ENCODE results near the gene TRAF3IP3.
A peak's percentile ranks its signal among the peaks of the same experiment; 100 is the strongest.

Gene TRAF3IP3

GRCh38 chr1:209803568-209803967 is 47.7 kb downstream of the TRAF3IP3 start:
- DNase-seq, result peak; percentile 21

DNA sequence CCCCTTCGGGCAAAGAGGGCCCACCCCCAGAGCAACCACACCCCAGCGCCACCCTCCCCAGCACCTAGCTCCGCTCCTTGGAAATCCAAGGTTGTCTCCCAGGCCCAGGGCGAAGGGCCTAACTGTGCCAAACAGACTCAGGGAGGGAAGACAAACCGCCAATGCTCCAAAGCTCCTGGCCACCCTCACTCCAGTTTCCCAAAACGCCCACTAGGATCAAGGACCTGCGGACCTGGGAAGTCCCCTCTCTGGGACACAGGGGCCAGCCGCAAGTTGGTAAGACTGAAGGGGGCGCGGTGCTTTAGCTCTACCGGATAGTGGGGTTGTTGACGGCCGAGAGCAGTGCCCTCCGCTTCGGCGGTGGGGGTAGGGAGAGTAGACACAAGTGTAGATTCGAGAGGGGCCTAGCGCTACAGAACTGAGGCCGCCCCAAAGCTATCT is 49.5 kb downstream of the TRAF3IP3 start:
- no peak for DNase-seq

- DNase-seq, result peak; percentile 94
Observed at GRCh38 chr1:209805875-209806760, 50.3 kb downstream of the TRAF3IP3 start, which contains the start of gene IRF6. IRF6 (minus strand) TSS chr1:209806142; CDS start chr1:209801413, 4,729 bp downstream.

GRCh38 chr1:209807509-209807908 is 51.7 kb downstream of the TRAF3IP3 start:
- DNase-seq, result no peak

- DNase-seq, result peak; percentile 92
Observed at GRCh38 chr1:209808059-209808581, 52.3 kb downstream of the TRAF3IP3 start.

- no peak for DNase-seq
Observed at GRCh38 chr1:209809611-209810010, 53.8 kb downstream of the TRAF3IP3 start.

- no peak for DNase-seq
Observed at GRCh38 chr1:209810783-209811182, 54.9 kb downstream of the TRAF3IP3 start.

- no peak for DNase-seq
Observed at GRCh38 chr1:209813902-209814301, 58.0 kb downstream of the TRAF3IP3 start.

DNA sequence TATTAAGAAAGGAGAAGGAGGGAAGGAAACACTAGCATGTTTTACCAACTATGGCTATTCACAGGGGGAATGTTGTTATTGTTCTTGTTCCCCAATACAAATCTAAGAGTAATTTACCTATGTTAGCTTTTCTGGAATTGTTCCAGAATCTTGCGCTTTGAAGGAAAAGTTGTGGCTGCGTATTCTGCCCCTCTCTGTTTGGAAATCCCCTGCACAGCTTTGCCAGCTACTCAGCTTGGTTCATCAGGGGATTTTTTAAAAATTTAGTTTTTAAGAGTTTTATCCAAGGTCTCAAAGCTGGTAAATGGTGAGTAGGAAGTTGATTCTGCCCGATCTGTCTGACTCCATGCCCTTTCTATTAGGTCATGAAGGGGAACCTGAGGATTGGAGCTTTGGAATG is 59.6 kb downstream of the TRAF3IP3 start:
- no peak for DNase-seq

GRCh38 chr1:209815931-209816341 is 60.1 kb downstream of the TRAF3IP3 start:
- peak; percentile 50 for DNase-seq

GRCh38 chr1:209816923-209817322 is 61.1 kb downstream of the TRAF3IP3 start:
- no peak for DNase-seq

- no peak for DNase-seq
Observed at GRCh38 chr1:209817691-209818090, 61.8 kb downstream of the TRAF3IP3 start.

DNA sequence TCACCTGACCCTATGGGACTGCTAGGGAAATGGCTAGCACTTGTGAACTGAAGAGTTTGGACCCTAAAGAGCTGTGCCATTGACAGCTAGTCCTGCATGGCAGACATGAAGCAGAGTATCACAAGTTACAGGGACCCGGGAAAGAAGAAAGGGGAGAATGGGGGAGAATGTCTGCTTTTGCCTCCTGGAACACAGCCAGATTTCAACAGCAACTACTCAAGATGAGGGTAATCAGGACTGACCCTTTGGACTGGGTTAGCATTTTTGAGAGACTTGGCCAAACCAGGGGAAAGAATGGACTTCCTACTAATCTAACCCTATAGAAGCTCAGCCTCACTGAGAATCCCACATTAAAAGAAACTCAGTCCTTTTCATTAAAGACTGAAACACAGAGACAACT is 63.2 kb downstream of the TRAF3IP3 start:
- no peak for DNase-seq

DNA sequence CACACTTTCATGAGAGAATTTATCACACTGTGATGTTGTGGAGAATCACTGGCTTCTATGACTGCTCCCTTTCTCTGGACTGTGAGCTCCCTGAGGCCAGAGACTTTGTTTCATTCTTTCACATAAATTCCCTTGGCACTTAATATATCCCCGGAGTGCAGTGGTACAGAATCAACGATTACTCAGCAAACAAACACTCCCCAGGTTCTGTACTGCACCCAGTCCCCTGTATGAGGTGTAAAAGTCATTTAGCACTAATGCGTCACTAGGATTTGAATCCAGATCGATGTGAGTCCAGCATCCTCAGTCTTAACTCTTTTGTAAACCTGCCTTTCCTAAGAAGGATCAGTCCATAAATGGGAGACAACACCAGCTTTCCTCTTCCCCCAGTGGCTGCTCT is 65.1 kb downstream of the TRAF3IP3 start:
- no peak for DNase-seq

GRCh38 chr1:209822706-209823105 is 66.9 kb downstream of the TRAF3IP3 start:
- DNase-seq, result no peak

GRCh38 chr1:209823143-209824041 is 67.5 kb downstream of the TRAF3IP3 start:
- DNase-seq, result peak; percentile 66

GRCh38 chr1:209825591-209826434 is 70.0 kb downstream of the TRAF3IP3 start:
- no peak for DNase-seq

- DNase-seq, result peak; percentile 90
Observed at GRCh38 chr1:209827384-209828262, 71.8 kb downstream of the TRAF3IP3 start, which contains the start of gene UTP25. UTP25 (plus strand) TSS chr1:209827972; CDS start chr1:209828064, 92 bp downstream.

DNA sequence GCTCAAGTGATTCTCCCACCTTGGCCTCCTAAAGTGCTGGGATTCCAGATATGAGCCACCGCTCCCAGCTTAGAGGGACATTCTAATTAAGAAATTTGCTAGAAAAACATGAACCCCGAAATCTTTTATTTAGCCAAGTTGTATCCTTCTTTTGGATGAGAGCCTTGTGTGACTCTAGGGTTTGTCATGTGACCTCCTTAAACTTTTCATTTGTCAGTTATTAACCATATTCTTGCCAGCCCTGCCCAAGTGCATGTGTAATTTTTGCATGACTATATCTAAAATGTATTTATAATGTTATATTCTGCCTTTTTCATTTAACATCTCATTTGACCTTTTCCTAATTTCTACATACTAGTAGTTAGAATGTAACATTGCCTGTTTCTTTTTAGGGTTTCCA is 73.9 kb downstream of the TRAF3IP3 start:
- no peak for DNase-seq

GRCh38 chr1:209830722-209831121 is 74.9 kb downstream of the TRAF3IP3 start:
- DNase-seq, result no peak

GRCh38 chr1:209831615-209832014 is 75.8 kb downstream of the TRAF3IP3 start:
- no peak for DNase-seq
